ENCODE data around the gene MESD.

DNA sequence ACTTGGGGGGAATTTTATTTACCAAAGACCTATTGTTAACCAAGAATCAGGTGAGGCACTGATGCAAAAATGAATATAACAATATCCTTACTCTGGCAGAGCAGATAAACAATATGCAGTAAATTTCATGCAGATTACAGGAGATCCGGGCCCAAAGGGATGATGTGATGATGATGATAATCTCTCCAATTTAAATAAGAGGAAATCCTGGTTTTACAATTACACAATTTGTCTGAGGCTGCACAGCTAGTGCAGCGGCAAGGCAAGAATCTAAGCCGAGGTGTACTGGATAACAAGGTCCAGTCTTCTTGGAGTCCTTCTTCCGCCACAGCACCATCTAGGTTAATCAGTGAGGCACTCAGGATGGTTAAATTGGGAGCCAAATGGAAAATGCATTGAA lies 2.4 kb upstream of the MESD start:
- TF ChIP-seq, protein P1, sequence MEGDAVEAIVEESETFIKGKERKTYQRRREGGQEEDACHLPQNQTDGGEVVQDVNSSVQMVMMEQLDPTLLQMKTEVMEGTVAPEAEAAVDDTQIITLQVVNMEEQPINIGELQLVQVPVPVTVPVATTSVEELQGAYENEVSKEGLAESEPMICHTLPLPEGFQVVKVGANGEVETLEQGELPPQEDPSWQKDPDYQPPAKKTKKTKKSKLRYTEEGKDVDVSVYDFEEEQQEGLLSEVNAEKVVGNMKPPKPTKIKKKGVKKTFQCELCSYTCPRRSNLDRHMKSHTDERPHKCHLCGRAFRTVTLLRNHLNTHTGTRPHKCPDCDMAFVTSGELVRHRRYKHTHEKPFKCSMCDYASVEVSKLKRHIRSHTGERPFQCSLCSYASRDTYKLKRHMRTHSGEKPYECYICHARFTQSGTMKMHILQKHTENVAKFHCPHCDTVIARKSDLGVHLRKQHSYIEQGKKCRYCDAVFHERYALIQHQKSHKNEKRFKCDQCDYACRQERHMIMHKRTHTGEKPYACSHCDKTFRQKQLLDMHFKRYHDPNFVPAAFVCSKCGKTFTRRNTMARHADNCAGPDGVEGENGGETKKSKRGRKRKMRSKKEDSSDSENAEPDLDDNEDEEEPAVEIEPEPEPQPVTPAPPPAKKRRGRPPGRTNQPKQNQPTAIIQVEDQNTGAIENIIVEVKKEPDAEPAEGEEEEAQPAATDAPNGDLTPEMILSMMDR (conservative IDR thresholded peaks at IDR 0.05) = no peak
- no peak for TF ChIP-seq EZH2 (IDR thresholded peaks at IDR 0.05; ENCODE audit: low read depth)

All from PC-9 (cell line).